Fibroblast of pulmonary artery (primary cell): ENCODE data around the gene CA10.

Source experiments
- DNase-seq: peaks from one replicate; pipeline ENCODE4 v3.0.0-alpha.2; 2010; ENCODE audit warnings: low read depth
- H3K4me3 ChIP-seq: replicated peaks from 2 replicates; pipeline ENCODE4 v1.5.1; 2011; ENCODE audit warnings: low read depth, mild to moderate bottlenecking, control low read depth, low read length, moderate library complexity
- CTCF ChIP-seq: IDR thresholded peaks from 2 replicates; pipeline ENCODE4 v1.5.1; 2011; ENCODE audit warnings: mild to moderate bottlenecking, control low read depth, low read length, inconsistent platforms; ENCODE audit errors: missing control alignments

The CA10 gene

GRCh38 chr17:52178012-52178411, 19.5 kb upstream of the CA10 start:
- no peak for DNase-seq
- no peak overlapping the region for H3K4me3 ChIP-seq
- no peak for TF ChIP-seq CTCF

DNA sequence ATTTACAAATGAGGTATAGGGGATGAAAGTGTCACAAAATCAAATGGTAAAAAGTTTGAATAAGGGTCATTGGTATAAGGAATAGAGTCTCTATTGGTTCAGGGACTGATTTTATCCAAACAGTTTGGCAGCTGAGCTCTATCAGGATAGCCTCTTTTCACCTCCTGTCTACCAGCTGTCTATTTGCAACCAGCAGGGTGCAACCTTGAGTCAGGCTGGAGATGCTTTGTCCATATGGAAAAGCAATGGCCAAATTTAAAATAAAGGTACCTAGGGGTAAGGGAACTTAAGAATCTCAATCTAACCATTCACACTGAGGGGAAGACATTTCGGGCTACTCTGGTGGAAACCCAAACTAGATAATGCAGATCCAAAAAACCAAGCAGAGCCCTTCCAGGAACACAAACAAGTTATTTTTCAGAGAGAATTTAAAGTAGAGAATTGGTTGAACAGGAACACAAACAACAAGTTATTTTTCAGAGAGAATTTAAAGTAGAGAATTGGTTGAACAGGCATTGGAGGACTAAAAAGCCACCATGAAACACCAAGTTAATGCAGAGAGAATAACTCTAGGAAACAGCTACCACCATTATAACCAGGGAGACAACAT, 12.6 kb upstream of the CA10 start:
- peak; percentile 5 for DNase-seq
- peak; percentile 43 for TF ChIP-seq CTCF
- H3K4me3 ChIP-seq, result no peak overlapping the region

GRCh38 chr17:52160136-52160567, 1.6 kb upstream of the CA10 start:
- DNase-seq, result no peak
- no peak overlapping the region for H3K4me3 ChIP-seq
- TF ChIP-seq CTCF, result no peak

GRCh38 chr17:52159246-52160135, 977 bp upstream of the CA10 start:
- H3K4me3 ChIP-seq, result no peak overlapping the region
- TF ChIP-seq CTCF, result no peak
- no peak for DNase-seq

DNA sequence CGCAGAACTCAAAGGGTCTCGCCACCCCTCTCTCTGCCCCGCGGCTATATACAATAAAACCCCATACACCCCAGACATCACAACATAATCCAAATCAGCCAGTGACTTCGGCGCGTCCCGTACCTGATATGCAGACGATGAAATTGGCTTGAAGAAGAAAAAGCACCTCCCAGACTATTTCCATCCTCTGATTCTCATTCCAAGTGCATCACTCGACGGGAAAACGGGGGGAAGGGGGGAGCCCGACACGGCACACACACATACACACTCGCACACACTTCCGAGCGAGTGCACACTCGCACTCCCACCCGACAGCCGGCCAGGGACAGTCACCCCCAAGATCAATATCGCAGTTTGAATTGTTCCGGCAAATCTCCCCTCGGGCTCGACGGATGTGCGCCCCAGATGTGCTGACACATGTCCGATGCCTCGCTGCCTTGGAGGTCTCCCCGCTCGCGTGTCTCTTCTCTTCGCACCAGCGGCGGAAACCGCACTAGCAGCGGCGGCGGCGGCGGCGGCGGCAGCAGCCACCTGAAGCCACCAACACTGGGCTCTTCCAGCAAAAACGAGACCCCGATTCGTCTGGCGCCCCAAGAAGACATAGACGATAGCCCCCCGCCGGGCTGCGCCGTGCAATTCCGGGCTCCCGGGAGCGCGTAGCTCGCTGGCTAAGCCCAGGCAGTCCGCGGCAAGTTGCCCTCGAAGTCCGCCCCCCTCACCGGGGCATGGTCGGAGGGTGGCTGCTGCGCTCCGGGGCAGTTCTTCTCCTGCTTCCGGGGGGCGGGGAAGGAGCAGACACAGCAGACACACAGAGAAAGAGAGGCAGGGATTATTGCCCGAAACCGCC, 688 bp downstream of the CA10 start:
- no peak for TF ChIP-seq CTCF
- DNase-seq, result no peak
- H3K4me3 ChIP-seq, result no peak overlapping the region

DNA sequence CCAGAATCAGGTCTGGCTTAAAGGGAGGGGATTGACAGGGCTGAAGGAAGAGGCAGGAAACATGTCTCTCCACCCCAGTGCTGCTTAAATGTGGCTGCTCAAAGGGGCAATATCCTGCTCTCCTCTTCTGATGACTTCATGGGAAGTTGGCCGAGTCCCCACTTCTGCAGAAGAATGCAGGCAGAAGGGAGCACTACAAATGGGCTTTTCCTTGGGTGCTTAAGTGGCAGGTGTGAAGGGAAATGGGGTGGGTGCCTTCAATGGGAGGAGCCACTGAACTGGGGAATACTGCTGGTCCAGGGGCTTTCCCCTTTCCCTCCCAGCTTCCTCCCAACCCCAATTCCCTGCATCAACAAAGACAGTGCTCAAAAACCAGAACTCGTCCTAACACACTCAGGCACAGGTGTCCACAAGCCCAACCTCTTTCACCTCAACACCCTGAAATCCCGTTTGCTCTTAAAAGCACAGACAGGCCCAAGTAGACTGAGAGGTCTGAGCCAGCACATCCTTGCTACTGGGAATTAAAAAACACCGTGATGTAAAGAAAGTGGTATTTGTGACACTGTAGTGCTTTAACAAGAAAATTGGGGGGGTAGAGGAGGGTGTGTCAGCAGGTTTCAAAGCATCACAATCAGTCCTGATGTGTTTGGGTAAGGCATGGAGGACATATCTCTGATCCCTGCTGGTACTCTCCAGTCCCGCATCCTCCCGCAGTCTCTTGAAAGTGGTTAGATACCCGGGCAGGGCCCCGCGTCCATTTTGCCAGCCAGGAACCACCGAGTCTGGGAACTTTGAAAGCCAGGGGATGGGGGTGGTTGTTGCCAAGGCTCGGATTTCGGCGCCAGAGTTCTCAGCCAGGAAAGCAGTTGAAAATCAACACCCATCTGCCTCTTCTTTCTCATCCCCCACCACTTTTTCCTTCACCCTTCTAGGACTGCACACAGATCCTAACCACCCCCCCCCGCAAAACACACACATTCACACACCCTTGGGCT, 1.6 kb downstream of the CA10 start:
- no peak for DNase-seq
- H3K4me3 ChIP-seq, result no peak overlapping the region
- no peak for TF ChIP-seq CTCF
